ENCODE data around the gene BRSK2.

BRSK2 gene

DNA sequence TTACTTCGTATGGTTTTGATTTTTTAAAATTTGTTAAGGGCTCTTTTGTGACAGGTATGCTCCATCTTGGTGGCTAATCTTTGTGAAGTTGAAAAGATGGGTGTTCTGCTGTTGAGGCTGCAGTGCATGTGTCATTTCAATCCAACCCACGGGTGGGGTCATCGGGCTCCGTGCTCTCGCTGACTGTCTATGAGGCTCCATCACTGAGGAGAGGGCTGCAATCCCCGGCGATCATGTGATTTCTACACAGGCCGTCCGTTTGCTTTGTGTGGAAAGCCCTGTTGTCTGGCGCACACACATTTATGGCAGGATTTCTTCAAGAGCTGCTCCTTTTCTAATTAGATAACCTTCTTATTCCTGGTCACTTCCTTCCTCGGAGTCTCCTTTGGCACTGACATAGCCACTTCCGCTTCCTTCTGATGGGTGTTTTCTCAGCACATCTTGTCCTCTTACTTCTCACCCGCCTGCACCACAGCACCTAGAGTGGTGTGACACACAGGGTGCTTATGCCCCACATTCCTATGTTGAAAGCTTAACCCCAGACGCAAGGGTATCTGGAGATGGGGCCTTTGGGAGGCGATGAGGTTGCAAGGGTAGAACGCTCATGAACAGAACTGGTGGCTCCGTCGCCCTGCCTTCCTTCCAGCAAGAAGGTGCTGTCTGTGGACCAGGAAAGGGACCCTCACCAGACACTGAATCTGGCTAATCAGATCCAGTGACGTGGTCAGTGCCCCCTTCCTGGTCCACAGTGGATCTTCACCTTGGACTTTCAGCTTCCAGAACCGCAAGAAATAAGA lies 87.4 kb downstream of the BRSK2 start:
- H2AFZ ChIP-seq (ENCODE audit: low read depth, low read length) = no peak overlapping the region
- H3K4me3 ChIP-seq (ENCODE audit: low read length) = no peak overlapping the region

DNA sequence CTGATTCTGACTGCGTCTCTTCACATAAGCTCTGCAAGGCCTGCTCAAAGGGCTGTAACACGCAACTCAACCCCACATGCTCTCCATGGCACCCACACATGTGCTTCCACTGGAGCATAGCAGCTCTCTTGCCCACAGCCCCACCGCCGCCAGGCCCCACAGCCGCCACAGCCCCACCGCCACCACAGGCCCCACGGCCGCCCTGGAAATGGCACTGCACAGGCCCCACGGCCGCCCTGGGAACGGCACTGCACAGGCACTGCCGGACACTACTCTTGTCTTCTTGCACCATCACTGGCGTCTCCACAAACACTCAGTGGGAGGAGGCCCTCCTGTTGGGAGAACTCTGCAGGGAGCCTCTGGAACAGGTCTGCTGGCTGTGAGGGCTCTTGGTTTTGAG lies 88.3 kb downstream of the BRSK2 start:
- peaks cover 19% of the 10 kb centered on the region for H3K36me3 ChIP-seq (ENCODE audit: insufficient read depth, low read length)
- H3K9me3 ChIP-seq (ENCODE audit: low read length) = no peaks in the 10 kb centered on the region
- H3K4me3 ChIP-seq (ENCODE audit: low read length) = no peak overlapping the region
- no peaks in the 10 kb centered on the region for H3K4me1 ChIP-seq (ENCODE audit: insufficient read depth, low read length)
- no peaks in the 10 kb centered on the region for H3K27me3 ChIP-seq (ENCODE audit: insufficient read depth, low read length)
- no peak overlapping the region for H2AFZ ChIP-seq (ENCODE audit: low read depth, low read length)

More for the DNA sequence above, 87.4 kb downstream of the BRSK2 start:
- Histone ChIP-seq H3K27me3 (ENCODE audit: insufficient read depth, low read length) (no peaks in the 10 kb centered on the region), H3K36me3 (ENCODE audit: insufficient read depth, low read length) (peaks cover 19% of the 10 kb centered on the region), H3K4me1 (ENCODE audit: insufficient read depth, low read length) (no peaks in the 10 kb centered on the region), H3K9me3 (ENCODE audit: low read length) (no peaks in the 10 kb centered on the region)

- Histone ChIP-seq H3K4me1 (ENCODE audit: insufficient read depth, low read length) (no peaks in the 10 kb centered on the region), H3K36me3 (ENCODE audit: insufficient read depth, low read length) (peaks cover 19% of the 10 kb centered on the region), H3K27me3 (ENCODE audit: insufficient read depth, low read length) (no peaks in the 10 kb centered on the region), H3K9me3 (ENCODE audit: low read length) (no peaks in the 10 kb centered on the region), H2AFZ (ENCODE audit: low read depth, low read length) (no peak overlapping the region), H3K4me3 (ENCODE audit: low read length) (no peak overlapping the region)
Observed at GRCh38 chr11:1478544-1478943, 88.8 kb downstream of the BRSK2 start.

- Histone ChIP-seq H3K4me1 (ENCODE audit: insufficient read depth, low read length) (no peaks in the 10 kb centered on the region), H2AFZ (ENCODE audit: low read depth, low read length) (no peak overlapping the region), H3K4me3 (ENCODE audit: low read length) (no peak overlapping the region), H3K36me3 (ENCODE audit: insufficient read depth, low read length) (peaks cover 19% of the 10 kb centered on the region), H3K27me3 (ENCODE audit: insufficient read depth, low read length) (no peaks in the 10 kb centered on the region), H3K9me3 (ENCODE audit: low read length) (no peaks in the 10 kb centered on the region)
Observed at GRCh38 chr11:1479006-1479677, 89.4 kb downstream of the BRSK2 start.

- H3K9me3 ChIP-seq (ENCODE audit: low read length) = no peaks in the 10 kb centered on the region
- H2AFZ ChIP-seq (ENCODE audit: low read depth, low read length) = no peak overlapping the region
- H3K4me3 ChIP-seq (ENCODE audit: low read length) = no peak overlapping the region
- no peaks in the 10 kb centered on the region for H3K27me3 ChIP-seq (ENCODE audit: insufficient read depth, low read length)
- no peaks in the 10 kb centered on the region for H3K4me1 ChIP-seq (ENCODE audit: insufficient read depth, low read length)
- H3K36me3 ChIP-seq (ENCODE audit: insufficient read depth, low read length) = peaks cover 19% of the 10 kb centered on the region
Observed at GRCh38 chr11:1479678-1480118, 90.0 kb downstream of the BRSK2 start.

GRCh38 chr11:1480191-1480554 lies 90.4 kb downstream of the BRSK2 start:
- no peak overlapping the region for H3K4me3 ChIP-seq (ENCODE audit: low read length)
- H3K9me3 ChIP-seq (ENCODE audit: low read length) = no peaks in the 10 kb centered on the region
- no peaks in the 10 kb centered on the region for H3K27me3 ChIP-seq (ENCODE audit: insufficient read depth, low read length)
- no peak overlapping the region for H2AFZ ChIP-seq (ENCODE audit: low read depth, low read length)
- no peaks in the 10 kb centered on the region for H3K4me1 ChIP-seq (ENCODE audit: insufficient read depth, low read length)
- peaks cover 19% of the 10 kb centered on the region for H3K36me3 ChIP-seq (ENCODE audit: insufficient read depth, low read length)

GRCh38 chr11:1480555-1481482 lies 91.1 kb downstream of the BRSK2 start:
- Histone ChIP-seq H3K4me3 (ENCODE audit: low read length) (no peak overlapping the region), H2AFZ (ENCODE audit: low read depth, low read length) (no peak overlapping the region), H3K9me3 (ENCODE audit: low read length) (no peaks in the 10 kb centered on the region), H3K27me3 (ENCODE audit: insufficient read depth, low read length) (no peaks in the 10 kb centered on the region), H3K4me1 (ENCODE audit: insufficient read depth, low read length) (no peaks in the 10 kb centered on the region), H3K36me3 (ENCODE audit: insufficient read depth, low read length) (peaks cover 17% of the 10 kb centered on the region)

- H3K9me3 ChIP-seq (ENCODE audit: low read length) = no peaks in the 10 kb centered on the region
- H3K27me3 ChIP-seq (ENCODE audit: insufficient read depth, low read length) = no peaks in the 10 kb centered on the region
- no peak overlapping the region for H2AFZ ChIP-seq (ENCODE audit: low read depth, low read length)
- H3K4me3 ChIP-seq (ENCODE audit: low read length) = no peak overlapping the region
- H3K36me3 ChIP-seq (ENCODE audit: insufficient read depth, low read length) = peaks cover 17% of the 10 kb centered on the region
- no peaks in the 10 kb centered on the region for H3K4me1 ChIP-seq (ENCODE audit: insufficient read depth, low read length)
Observed at GRCh38 chr11:1481483-1481825, 91.7 kb downstream of the BRSK2 start.

DNA sequence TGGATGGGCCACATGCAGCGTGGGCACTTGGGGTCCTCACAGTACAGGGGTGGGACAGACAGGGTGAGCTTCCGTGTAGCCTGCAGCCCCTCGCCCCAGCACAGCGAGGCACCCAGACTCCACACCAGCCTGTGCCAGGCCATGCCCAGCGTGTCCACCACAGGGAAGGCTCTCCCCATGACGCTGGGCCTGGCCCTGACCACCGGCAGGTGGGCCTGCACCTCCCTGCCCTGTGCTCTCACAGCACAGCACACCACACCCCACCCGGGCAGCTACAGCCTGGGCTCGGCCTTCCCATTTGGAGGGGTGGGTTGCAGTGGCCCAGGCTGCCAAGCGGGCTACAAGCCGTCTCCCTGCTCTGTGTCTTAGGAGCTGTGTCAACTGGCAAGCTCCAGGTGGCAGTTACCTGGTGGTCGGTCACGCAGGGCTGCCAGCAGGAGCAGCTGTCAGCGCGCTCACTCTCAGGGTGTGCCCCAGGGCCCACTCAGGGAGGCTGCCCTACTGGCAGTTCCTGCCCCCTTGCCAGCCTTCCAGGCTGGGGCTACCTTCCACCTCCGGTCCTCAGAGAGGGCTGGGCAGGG lies 92.2 kb downstream of the BRSK2 start:
- Histone ChIP-seq H3K36me3 (ENCODE audit: insufficient read depth, low read length) (peaks cover 17% of the 10 kb centered on the region), H2AFZ (ENCODE audit: low read depth, low read length) (no peak overlapping the region), H3K9me3 (ENCODE audit: low read length) (no peaks in the 10 kb centered on the region), H3K4me3 (ENCODE audit: low read length) (no peak overlapping the region), H3K4me1 (ENCODE audit: insufficient read depth, low read length) (no peaks in the 10 kb centered on the region), H3K27me3 (ENCODE audit: insufficient read depth, low read length) (no peaks in the 10 kb centered on the region)

- H3K9me3 ChIP-seq (ENCODE audit: low read length) = no peaks in the 10 kb centered on the region
- H3K27me3 ChIP-seq (ENCODE audit: insufficient read depth, low read length) = no peaks in the 10 kb centered on the region
- H2AFZ ChIP-seq (ENCODE audit: low read depth, low read length) = no peak overlapping the region
- H3K36me3 ChIP-seq (ENCODE audit: insufficient read depth, low read length) = peaks cover 17% of the 10 kb centered on the region
- H3K4me1 ChIP-seq (ENCODE audit: insufficient read depth, low read length) = no peaks in the 10 kb centered on the region
- H3K4me3 ChIP-seq (ENCODE audit: low read length) = no peak overlapping the region
Observed at GRCh38 chr11:1482581-1483444, 93.1 kb downstream of the BRSK2 start.

GRCh38 chr11:1483445-1483961 lies 93.8 kb downstream of the BRSK2 start:
- Histone ChIP-seq H3K27me3 (ENCODE audit: insufficient read depth, low read length) (no peaks in the 10 kb centered on the region), H3K36me3 (ENCODE audit: insufficient read depth, low read length) (peaks cover 17% of the 10 kb centered on the region), H3K4me1 (ENCODE audit: insufficient read depth, low read length) (no peaks in the 10 kb centered on the region), H3K4me3 (ENCODE audit: low read length) (no peak overlapping the region), H3K9me3 (ENCODE audit: low read length) (no peaks in the 10 kb centered on the region), H2AFZ (ENCODE audit: low read depth, low read length) (no peak overlapping the region)

DNA sequence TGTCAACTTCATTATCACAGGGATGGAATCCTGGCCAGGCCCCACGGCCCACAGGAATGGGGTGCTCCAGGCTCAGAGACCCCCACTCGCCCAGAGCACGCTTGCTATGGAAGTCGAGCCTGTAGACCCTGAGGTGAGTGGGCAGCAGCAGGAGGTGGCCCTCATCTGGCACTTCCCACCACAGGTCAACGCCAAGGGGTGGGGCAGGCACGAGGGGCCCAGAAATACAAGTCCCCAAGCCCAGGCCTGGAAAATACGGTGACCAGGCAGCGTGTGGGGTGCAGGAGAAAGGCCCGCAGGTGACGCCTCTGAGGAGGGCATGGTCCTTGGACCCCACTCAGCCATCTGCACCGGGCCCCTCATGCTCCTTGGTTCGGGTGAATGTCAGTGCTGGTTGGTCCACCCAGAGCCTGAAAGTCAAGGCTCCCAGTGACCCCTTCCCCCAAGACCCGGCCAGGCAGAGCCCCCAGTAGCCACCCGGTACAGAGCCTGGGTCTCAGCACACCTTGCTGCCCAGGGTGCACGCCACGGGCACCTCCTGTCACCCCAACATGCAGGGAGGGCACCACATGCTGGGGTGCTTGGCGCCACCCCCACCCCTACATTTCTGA lies 94.4 kb downstream of the BRSK2 start:
- H3K4me1 ChIP-seq (ENCODE audit: insufficient read depth, low read length) = no peaks in the 10 kb centered on the region
- no peaks in the 10 kb centered on the region for H3K27me3 ChIP-seq (ENCODE audit: insufficient read depth, low read length)
- no peak overlapping the region for H3K4me3 ChIP-seq (ENCODE audit: low read length)
- no peaks in the 10 kb centered on the region for H3K9me3 ChIP-seq (ENCODE audit: low read length)
- H2AFZ ChIP-seq (ENCODE audit: low read depth, low read length) = no peak overlapping the region
- peaks cover 14% of the 10 kb centered on the region for H3K36me3 ChIP-seq (ENCODE audit: insufficient read depth, low read length)

Data from neuron (in vitro differentiated cells).